Measurements from ENCODE around the gene KLF12. TPM values are rescaled to one million over a fixed set of nuclear protein-coding genes. Genes with fewer than 3 reads are reported as not detected.

KLF12 gene
- total RNA-seq, 3 donors from 2014 or later (not counting 1 experiment from before 2014, with no cell fraction given), result 104 to 119 (median 108) TPM

GRCh38 chr13:74102691-74103090 is 31.5 kb downstream of the KLF12 start:
- no peaks in the 10 kb centered on the region for H3K27me3 Mint-ChIP-seq (ENCODE audit: low read depth in 2 of 2)
- peaks cover 4% of the 10 kb centered on the region for H3K4me1 ChIP-seq (ENCODE audit: control insufficient read depth, insufficient read depth, low read length)
- no peaks in the 10 kb centered on the region for H3K27me3 ChIP-seq (ENCODE audit: control insufficient read depth, insufficient read depth, low read length)
- peaks cover 72 to 85% of the 10 kb centered on the region in 2 donors for H3K4me1 Mint-ChIP-seq
- no peak overlapping the region for H3K4me3 Mint-ChIP-seq
- no peaks in the 10 kb centered on the region for H3K36me3 Mint-ChIP-seq
- no peak overlapping the region for H3K27ac Mint-ChIP-seq
- no peak overlapping the region for H3K27ac ChIP-seq (ENCODE audit: low read length)
- no peak for ATAC-seq
- no peak for TF ChIP-seq CTCF (IDR thresholded peaks at IDR 0.05)
- H3K4me3 ChIP-seq (ENCODE audit: low read length), result no peak overlapping the region
- WGBS (ENCODE audit: insufficient coverage), result 91% methylated on average over 1 of the region's 1 CpG
- intact Hi-C loops (cut with micrococcal nuclease), result no loop called here
- H3K9me3 ChIP-seq (ENCODE audit: control insufficient read depth, insufficient read depth, low read length), result no peaks in the 10 kb centered on the region
- peaks cover 0 to 2% of the 10 kb centered on the region in 2 donors for H3K9me3 Mint-ChIP-seq
- no peak for DNase-seq
- no peaks in the 10 kb centered on the region for H3K36me3 ChIP-seq (ENCODE audit: control insufficient read depth, insufficient read depth, low read length)

GRCh38 chr13:74101436-74101835 is 32.8 kb downstream of the KLF12 start:
- no peaks in the 10 kb centered on the region for H3K9me3 ChIP-seq (ENCODE audit: control insufficient read depth, insufficient read depth, low read length)
- H3K36me3 ChIP-seq (ENCODE audit: control insufficient read depth, insufficient read depth, low read length), result no peaks in the 10 kb centered on the region
- ATAC-seq, result no peak
- no peak for TF ChIP-seq CTCF (IDR thresholded peaks at IDR 0.05)
- no peak for DNase-seq
- no peak overlapping the region for H3K4me3 ChIP-seq (ENCODE audit: low read length)
- H3K27ac ChIP-seq (ENCODE audit: low read length), result no peak overlapping the region
- no peaks in the 10 kb centered on the region for H3K27me3 ChIP-seq (ENCODE audit: control insufficient read depth, insufficient read depth, low read length)
- Mint-ChIP-seq H3K4me1 (peaks cover 71 to 82% of the 10 kb centered on the region in 2 donors), H3K9me3 (peaks cover 0 to 2% of the 10 kb centered on the region in 2 donors), H3K4me3 (no peak overlapping the region), H3K36me3 (no peaks in the 10 kb centered on the region), H3K27me3 (ENCODE audit: low read depth in 2 of 2) (no peaks in the 10 kb centered on the region), H3K27ac (peak overlapping the region; percentile 8 to 37)
- H3K4me1 ChIP-seq (ENCODE audit: control insufficient read depth, insufficient read depth, low read length), result peaks cover 4% of the 10 kb centered on the region
- intact Hi-C loops (cut with micrococcal nuclease), result no loop called here
- WGBS (ENCODE audit: insufficient coverage), result 60% methylated on average over 1 of the region's 1 CpG

GRCh38 chr13:74098077-74098476 is 36.1 kb downstream of the KLF12 start:
- no peaks in the 10 kb centered on the region for H3K9me3 ChIP-seq (ENCODE audit: control insufficient read depth, insufficient read depth, low read length)
- DNase-seq, result no peak
- no peak for ATAC-seq
- WGBS (ENCODE audit: insufficient coverage), result 100% methylated on average over 1 of the region's 1 CpG
- H3K4me3 ChIP-seq (ENCODE audit: low read length), result no peak overlapping the region
- peaks cover 4% of the 10 kb centered on the region for H3K4me1 ChIP-seq (ENCODE audit: control insufficient read depth, insufficient read depth, low read length)
- Mint-ChIP-seq H3K36me3 (no peaks in the 10 kb centered on the region), H3K27ac (no peak overlapping the region), H3K4me3 (no peak overlapping the region), H3K9me3 (peaks cover 0 to 2% of the 10 kb centered on the region in 2 donors), H3K27me3 (ENCODE audit: low read depth in 2 of 2) (no peaks in the 10 kb centered on the region), H3K4me1 (peaks cover 66 to 72% of the 10 kb centered on the region in 2 donors)
- intact Hi-C loops (cut with micrococcal nuclease), result no loop called here
- H3K36me3 ChIP-seq (ENCODE audit: control insufficient read depth, insufficient read depth, low read length), result no peaks in the 10 kb centered on the region
- TF ChIP-seq CTCF (IDR thresholded peaks at IDR 0.05), result no peak
- no peak overlapping the region for H3K27ac ChIP-seq (ENCODE audit: low read length)
- H3K27me3 ChIP-seq (ENCODE audit: control insufficient read depth, insufficient read depth, low read length), result no peaks in the 10 kb centered on the region

- peak overlapping the region in 1 of 2 donors; percentile 23 for H3K27ac Mint-ChIP-seq
- H3K36me3 Mint-ChIP-seq, result no peaks in the 10 kb centered on the region
- Histone ChIP-seq H3K4me1 (ENCODE audit: control insufficient read depth, insufficient read depth, low read length) (peaks cover 7% of the 10 kb centered on the region), H3K4me3 (ENCODE audit: low read length) (no peak overlapping the region), H3K9me3 (ENCODE audit: control insufficient read depth, insufficient read depth, low read length) (no peaks in the 10 kb centered on the region), H3K36me3 (ENCODE audit: control insufficient read depth, insufficient read depth, low read length) (no peaks in the 10 kb centered on the region), H3K27ac (ENCODE audit: low read length) (no peak overlapping the region), H3K27me3 (ENCODE audit: control insufficient read depth, insufficient read depth, low read length) (no peaks in the 10 kb centered on the region)
- intact Hi-C loops (cut with micrococcal nuclease), result no loop called here
- DNase-seq (no peak), ATAC-seq (no peak)
- H3K27me3 Mint-ChIP-seq (ENCODE audit: low read depth in 2 of 2), result no peaks in the 10 kb centered on the region
- peaks cover 66 to 79% of the 10 kb centered on the region in 2 donors for H3K4me1 Mint-ChIP-seq
- peaks cover 0 to 2% of the 10 kb centered on the region in 2 donors for H3K9me3 Mint-ChIP-seq
- no peak for TF ChIP-seq CTCF (IDR thresholded peaks at IDR 0.05)
- no CpG with 5 or more reads among the region's 1 CpG for WGBS (ENCODE audit: insufficient coverage)
- no peak overlapping the region for H3K4me3 Mint-ChIP-seq
Measured at GRCh38 chr13:74097116-74097515, 37.1 kb downstream of the KLF12 start.

Data from natural killer cell (primary cell).